Stimulated activated CD4-positive, alpha-beta T cell treated with anti-CD3 and anti-CD28 coated beads, TNF-alpha, amount 100 ng/mL, for 4 hours (primary cell): Measurements from ENCODE around the gene FKBP15.
A peak's percentile ranks its signal among the peaks of the same experiment; 100 is the strongest.
"Not testable (repeated sequence)": the region's sequence is repeated elsewhere in the genome, so short reads cannot be mapped to it uniquely, and the experiment has no call there.

Experiments used
- DNase-seq, 3 experiments: peaks; one replicate each; pipeline ENCODE4 v3.0.0-alpha.2; 2020; ENCODE audit warnings: low read depth in 3 of 3

FKBP15 gene, protein sequence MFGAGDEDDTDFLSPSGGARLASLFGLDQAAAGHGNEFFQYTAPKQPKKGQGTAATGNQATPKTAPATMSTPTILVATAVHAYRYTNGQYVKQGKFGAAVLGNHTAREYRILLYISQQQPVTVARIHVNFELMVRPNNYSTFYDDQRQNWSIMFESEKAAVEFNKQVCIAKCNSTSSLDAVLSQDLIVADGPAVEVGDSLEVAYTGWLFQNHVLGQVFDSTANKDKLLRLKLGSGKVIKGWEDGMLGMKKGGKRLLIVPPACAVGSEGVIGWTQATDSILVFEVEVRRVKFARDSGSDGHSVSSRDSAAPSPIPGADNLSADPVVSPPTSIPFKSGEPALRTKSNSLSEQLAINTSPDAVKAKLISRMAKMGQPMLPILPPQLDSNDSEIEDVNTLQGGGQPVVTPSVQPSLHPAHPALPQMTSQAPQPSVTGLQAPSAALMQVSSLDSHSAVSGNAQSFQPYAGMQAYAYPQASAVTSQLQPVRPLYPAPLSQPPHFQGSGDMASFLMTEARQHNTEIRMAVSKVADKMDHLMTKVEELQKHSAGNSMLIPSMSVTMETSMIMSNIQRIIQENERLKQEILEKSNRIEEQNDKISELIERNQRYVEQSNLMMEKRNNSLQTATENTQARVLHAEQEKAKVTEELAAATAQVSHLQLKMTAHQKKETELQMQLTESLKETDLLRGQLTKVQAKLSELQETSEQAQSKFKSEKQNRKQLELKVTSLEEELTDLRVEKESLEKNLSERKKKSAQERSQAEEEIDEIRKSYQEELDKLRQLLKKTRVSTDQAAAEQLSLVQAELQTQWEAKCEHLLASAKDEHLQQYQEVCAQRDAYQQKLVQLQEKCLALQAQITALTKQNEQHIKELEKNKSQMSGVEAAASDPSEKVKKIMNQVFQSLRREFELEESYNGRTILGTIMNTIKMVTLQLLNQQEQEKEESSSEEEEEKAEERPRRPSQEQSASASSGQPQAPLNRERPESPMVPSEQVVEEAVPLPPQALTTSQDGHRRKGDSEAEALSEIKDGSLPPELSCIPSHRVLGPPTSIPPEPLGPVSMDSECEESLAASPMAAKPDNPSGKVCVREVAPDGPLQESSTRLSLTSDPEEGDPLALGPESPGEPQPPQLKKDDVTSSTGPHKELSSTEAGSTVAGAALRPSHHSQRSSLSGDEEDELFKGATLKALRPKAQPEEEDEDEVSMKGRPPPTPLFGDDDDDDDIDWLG

GRCh38 chr9:113221003-113221799 is at the start of gene FKBP15, which contains the start of gene SLC31A1:
Gene FKBP15 (minus strand): TSS chr9:113221277. CDS start chr9:113221243, 34 bp downstream.
Gene SLC31A1 (plus strand): TSS chr9:113221544. CDS start chr9:113256149, 34,605 bp downstream.
- DNase-seq = peak; percentile 94 to 96 (median 94)

GRCh38 chr9:113269871-113270270 is 48.8 kb upstream of the FKBP15 start:
- DNase-seq = no peak

DNA sequence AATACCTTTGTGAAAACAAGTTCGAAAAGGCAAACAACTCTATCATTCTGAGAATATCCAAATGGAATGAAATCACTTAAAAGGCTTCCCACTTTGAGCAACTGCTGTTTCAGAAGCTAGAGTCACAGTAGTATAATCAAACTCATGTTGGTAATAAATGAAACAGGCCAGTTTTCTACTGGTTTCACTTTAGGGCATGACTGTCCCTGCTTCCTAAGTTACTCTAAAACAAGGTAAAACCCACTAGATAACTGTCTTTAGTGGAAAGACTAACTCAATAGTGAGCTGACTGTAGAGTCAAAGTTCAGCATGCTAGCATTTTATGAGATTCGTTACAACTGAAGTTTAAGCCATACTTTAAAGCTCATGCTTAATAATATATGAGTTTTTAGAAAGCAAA is 48.3 kb upstream of the FKBP15 start:
- no peak for DNase-seq

GRCh38 chr9:113267911-113268566 is 47.0 kb upstream of the FKBP15 start:
- DNase-seq = no peak

DNA sequence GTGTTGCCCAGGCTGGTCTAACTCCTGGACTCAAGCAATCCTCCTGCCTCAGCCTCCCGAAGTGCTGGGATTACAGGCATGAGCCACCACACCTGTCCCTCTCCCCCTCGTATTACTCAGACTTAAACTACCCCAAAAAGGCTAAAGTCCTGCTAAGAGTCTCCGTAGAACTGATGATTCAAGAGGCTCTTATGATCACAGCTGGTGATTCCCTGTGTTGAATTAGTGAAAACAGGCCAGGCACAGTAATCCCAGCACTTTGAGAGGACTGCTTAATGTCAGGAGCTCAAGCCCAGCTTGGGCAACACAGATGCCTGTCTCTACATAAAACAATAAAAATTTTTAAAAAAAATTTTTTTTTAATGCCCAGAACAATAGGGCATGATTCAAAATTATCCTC is 45.1 kb upstream of the FKBP15 start:
- DNase-seq = no peak

DNA sequence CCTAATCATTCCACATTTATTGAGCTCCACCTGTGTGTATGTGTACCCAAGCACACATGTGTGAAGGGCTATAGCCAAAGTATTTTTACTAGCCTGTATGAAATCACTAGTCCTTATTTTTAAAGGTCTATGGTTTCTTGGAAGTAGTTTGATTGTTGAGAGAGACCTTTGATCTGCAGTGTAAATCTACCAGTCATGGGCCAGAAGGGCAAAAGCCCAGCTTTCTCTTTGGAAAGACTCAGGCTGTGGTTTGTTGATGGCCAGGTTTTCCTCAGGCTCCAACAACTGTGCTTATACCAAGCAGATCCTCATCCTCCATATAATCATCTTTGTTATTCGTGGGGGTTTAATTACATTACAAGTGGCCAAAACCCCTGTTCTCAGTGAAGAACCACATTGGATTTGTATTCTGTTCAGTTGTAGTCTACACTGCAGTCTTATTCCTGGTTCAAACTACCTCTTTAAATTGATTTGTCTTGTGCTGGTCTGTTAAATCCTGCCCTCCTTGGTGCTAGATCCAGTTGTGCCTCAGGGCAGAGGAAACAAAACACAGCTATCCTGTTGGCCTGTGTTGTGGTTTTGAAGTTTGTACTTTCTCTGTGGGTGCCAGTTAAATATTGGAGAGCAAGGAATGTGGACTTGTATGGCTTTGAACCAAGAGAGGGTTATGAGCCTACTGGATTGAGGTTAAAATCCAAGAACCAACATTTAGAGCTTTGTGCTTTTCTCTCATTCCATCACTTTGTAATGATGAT is 41.0 kb upstream of the FKBP15 start:
- no peak for DNase-seq

- no peak for DNase-seq
Observed at GRCh38 chr9:113258282-113258681, 37.2 kb upstream of the FKBP15 start.

DNA sequence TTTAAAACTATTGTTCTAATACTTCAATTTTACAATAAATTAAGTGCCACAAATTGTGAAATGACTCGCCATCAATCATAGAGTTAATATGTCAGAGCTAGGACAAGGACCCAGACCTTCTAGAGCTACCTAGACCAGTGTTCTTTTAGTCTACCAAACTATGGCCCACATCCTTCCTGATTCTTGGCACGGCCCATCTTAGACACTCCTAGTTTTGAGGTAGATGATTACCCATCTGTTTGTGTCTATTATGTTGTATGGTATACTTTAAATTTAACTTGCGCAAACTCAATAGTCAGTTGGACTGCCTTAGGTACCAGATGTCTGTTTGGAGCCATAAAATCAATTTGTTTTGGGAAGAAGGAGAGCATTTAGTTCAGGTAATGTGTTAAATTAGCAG is 36.8 kb upstream of the FKBP15 start:
- DNase-seq = no peak

- DNase-seq = no peak
Observed at GRCh38 chr9:113255438-113255837, 34.4 kb upstream of the FKBP15 start.

DNA sequence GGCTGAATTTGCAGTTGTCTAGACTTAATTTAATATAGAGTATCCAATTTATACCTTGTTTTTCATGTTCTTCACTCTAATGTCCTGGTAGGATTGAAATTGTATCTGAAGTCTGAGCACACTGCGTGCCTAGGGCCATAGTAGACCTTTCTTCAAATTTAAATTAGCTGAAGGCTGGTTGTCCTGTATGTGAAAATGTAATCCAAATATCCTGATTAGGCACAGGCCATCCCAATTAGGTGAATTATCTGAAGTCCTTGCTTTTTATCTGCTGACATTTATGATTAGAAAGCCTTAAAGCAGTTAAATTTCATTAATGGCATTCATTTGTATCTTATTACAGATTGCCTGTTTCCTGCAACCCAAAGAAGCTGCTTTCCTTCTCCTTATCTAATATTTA is 33.9 kb upstream of the FKBP15 start:
- no peak for DNase-seq

- no peak for DNase-seq
Observed at GRCh38 chr9:113250807-113251206, 29.7 kb upstream of the FKBP15 start.

- not testable (repeated sequence) for DNase-seq
Observed at GRCh38 chr9:113249661-113250060, 28.6 kb upstream of the FKBP15 start.

GRCh38 chr9:113247640-113248039 is 26.6 kb upstream of the FKBP15 start:
- DNase-seq = no peak

GRCh38 chr9:113246928-113247327 is 25.9 kb upstream of the FKBP15 start:
- no peak for DNase-seq

- DNase-seq = no peak
Observed at GRCh38 chr9:113245894-113246293, 24.8 kb upstream of the FKBP15 start.

- DNase-seq = no peak
Observed at GRCh38 chr9:113244556-113244955, 23.5 kb upstream of the FKBP15 start.

DNA sequence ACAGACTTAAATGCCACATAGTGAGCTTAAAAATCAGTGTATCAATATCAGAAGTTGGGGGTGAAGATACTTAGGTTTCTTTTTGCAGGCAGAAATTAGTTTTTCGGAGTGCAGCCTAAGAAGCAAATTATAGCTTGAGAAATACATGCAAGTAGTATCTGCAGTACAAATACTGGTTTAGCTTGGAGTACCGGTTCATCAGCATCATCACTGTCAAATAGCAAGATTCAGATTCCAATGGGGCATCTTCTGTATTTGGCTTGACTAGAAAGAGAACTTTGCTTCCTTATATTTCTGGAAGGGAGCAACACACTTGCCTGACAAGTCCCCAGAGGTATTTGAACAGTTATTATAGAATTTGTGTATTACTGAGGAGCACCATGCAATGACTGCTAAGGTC is 20.1 kb upstream of the FKBP15 start:
- no peak for DNase-seq

DNA sequence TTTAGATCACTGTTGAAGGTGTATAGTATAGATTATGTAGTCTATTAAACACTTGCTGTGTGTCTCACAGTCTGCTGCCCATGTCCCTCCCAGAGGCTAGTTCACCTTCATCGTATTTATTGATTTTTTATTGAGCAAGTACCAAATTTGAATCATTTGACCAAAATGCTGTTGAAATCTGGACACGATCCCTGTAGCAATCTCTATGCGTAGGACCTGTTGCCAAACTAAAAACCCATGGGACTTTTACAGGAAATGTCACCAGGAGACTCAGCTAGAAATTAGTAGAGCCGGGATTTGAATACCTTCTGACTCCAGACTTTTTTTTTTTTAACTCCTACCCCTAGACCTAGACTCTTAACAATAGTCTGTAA is 17.8 kb upstream of the FKBP15 start:
- DNase-seq = no peak

- DNase-seq = no peak
Observed at GRCh38 chr9:113238202-113238858, 17.3 kb upstream of the FKBP15 start.
